Stimulated activated CD8-positive, alpha-beta memory T cell treated with anti-CD3 and anti-CD28 coated beads, Interleukin-7, amount 100 ng/mL, for 24 hours (primary cell): Measurements from ENCODE around the gene PCDHB3.
"Not testable (repeated sequence)": the region's sequence is repeated elsewhere in the genome, so short reads cannot be mapped to it uniquely, and the experiment has no call there.

Source experiments
- DNase-seq: peaks from one replicate; pipeline ENCODE4 v3.0.0-alpha.2; 2020; ENCODE audit warnings: low read depth

The PCDHB3 gene

GRCh38 chr5:141100243-141100805 lies at the start of gene PCDHB3:
Gene PCDHB3, plus strand, starts transcription at chr5:141100473. Its CDS starts 177 bp downstream, at chr5:141100650.
- no peak for DNase-seq

GRCh38 chr5:141050622-141051520 lies 49.4 kb upstream of the PCDHB3 start, which contains the start of gene PCDHB1:
Gene PCDHB1, plus strand, starts transcription at chr5:141051374. Its CDS starts 97 bp downstream, at chr5:141051471.
- DNase-seq = no peak

GRCh38 chr5:141051521-141051866 lies 48.8 kb upstream of the PCDHB3 start:
- no peak for DNase-seq

GRCh38 chr5:141077826-141078225 lies 22.4 kb upstream of the PCDHB3 start:
- no peak for DNase-seq

GRCh38 chr5:141082228-141082627 lies 18.0 kb upstream of the PCDHB3 start:
- no peak for DNase-seq

GRCh38 chr5:141084487-141084989 lies 15.7 kb upstream of the PCDHB3 start:
- no peak for DNase-seq

- no peak for DNase-seq
These were observed 5.6 kb upstream of the PCDHB3 start, which contains the start of gene PCDHB2 for GRCh38 chr5:141094481-141095262. Gene PCDHB2, plus strand, starts transcription at chr5:141094615. Its CDS starts 176 bp downstream, at chr5:141094791.

GRCh38 chr5:141095263-141095641 lies 5.0 kb upstream of the PCDHB3 start:
- DNase-seq = no peak

- DNase-seq = not testable (repeated sequence)
These were observed 4.1 kb upstream of the PCDHB3 start for GRCh38 chr5:141096181-141096580.

- DNase-seq = not testable (repeated sequence)
These were observed 3.7 kb upstream of the PCDHB3 start for GRCh38 chr5:141096586-141096985.

- no peak for DNase-seq
These were observed 786 bp downstream of the PCDHB3 start for GRCh38 chr5:141101059-141101458.

- not testable (repeated sequence) for DNase-seq
These were observed 1.8 kb downstream of the PCDHB3 start for GRCh38 chr5:141102070-141102469.

GRCh38 chr5:141102471-141102870 lies 2.2 kb downstream of the PCDHB3 start:
- not testable (repeated sequence) for DNase-seq

GRCh38 chr5:141105350-141105749 lies 5.1 kb downstream of the PCDHB3 start:
- no peak for DNase-seq

- no peak for DNase-seq
These were observed 19.0 kb downstream of the PCDHB3 start for GRCh38 chr5:141119250-141119649.

GRCh38 chr5:141121563-141121962 lies 21.3 kb downstream of the PCDHB3 start, which contains the start of gene PCDHB4:
Gene PCDHB4, plus strand, starts transcription at chr5:141121818. Its CDS starts 181 bp downstream, at chr5:141121999.
- DNase-seq = no peak

GRCh38 chr5:141121985-141122384 lies 21.7 kb downstream of the PCDHB3 start:
- no peak for DNase-seq

GRCh38 chr5:141123396-141124135 lies 23.3 kb downstream of the PCDHB3 start:
- not testable (repeated sequence) for DNase-seq

- DNase-seq = no peak
These were observed 27.0 kb downstream of the PCDHB3 start for GRCh38 chr5:141127305-141127704.

GRCh38 chr5:141135030-141135717 lies 34.9 kb downstream of the PCDHB3 start, which contains the start of gene PCDHB5:
Gene PCDHB5, plus strand, starts transcription at chr5:141135206. Its CDS starts 229 bp downstream, at chr5:141135435.
- DNase-seq = no peak
